ENCODE results near the gene HOXA4. TPM values are rescaled to one million over a fixed set of nuclear protein-coding genes. Genes with fewer than 3 reads are reported as not detected.
A peak's percentile ranks its signal among the peaks of the same experiment; 100 is the strongest.

Gene HOXA4
- total and polyA plus RNA-seq, 10 donors, result 2.1 to 10.8 (median 4.3) TPM

- Histone ChIP-seq H3K27ac (peak overlapping the region in 2 of 8 donors; percentile 35 to 57), H3K9me3 (no peaks in the 10 kb centered on the region), H3K27me3 (replicated peaks in 1 of 7) (peaks cover 0 to 73% (median 12%) of the 10 kb centered on the region in 7 donors), H3K4me1 (peaks cover 0 to 42% (median 12%) of the 10 kb centered on the region in 6 donors), H3K36me3 (no peaks in the 10 kb centered on the region), H3K4me3 (no peak overlapping the region)
- TF ChIP-seq POLR2AphosphoS5 (IDR thresholded peaks at IDR 0.05), result no peak
- TF ChIP-seq, protein P1, sequence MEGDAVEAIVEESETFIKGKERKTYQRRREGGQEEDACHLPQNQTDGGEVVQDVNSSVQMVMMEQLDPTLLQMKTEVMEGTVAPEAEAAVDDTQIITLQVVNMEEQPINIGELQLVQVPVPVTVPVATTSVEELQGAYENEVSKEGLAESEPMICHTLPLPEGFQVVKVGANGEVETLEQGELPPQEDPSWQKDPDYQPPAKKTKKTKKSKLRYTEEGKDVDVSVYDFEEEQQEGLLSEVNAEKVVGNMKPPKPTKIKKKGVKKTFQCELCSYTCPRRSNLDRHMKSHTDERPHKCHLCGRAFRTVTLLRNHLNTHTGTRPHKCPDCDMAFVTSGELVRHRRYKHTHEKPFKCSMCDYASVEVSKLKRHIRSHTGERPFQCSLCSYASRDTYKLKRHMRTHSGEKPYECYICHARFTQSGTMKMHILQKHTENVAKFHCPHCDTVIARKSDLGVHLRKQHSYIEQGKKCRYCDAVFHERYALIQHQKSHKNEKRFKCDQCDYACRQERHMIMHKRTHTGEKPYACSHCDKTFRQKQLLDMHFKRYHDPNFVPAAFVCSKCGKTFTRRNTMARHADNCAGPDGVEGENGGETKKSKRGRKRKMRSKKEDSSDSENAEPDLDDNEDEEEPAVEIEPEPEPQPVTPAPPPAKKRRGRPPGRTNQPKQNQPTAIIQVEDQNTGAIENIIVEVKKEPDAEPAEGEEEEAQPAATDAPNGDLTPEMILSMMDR (IDR thresholded peaks at IDR 0.05 in 8 of 11, conservative IDR thresholded peaks at IDR 0.05 in 3 of 11), result no peak
- no peak for TF ChIP-seq POLR2A (IDR thresholded peaks at IDR 0.05)
- no peak for DNase-seq
- WGBS, 5 donors, result 87 to 94% (median 90%) methylated on average over 15 of the region's 15 CpGs
- intact Hi-C loops (cut with DNase I; ENCODE audit: low total_unique reads), result loop anchor here (2.0 kb wide), 1 partner anchor 451 kb away; no protein-coding TSS in a partner anchor
Observed at GRCh38 chr7:27140126-27140857, 9.7 kb upstream of the HOXA4 start.

DNA sequence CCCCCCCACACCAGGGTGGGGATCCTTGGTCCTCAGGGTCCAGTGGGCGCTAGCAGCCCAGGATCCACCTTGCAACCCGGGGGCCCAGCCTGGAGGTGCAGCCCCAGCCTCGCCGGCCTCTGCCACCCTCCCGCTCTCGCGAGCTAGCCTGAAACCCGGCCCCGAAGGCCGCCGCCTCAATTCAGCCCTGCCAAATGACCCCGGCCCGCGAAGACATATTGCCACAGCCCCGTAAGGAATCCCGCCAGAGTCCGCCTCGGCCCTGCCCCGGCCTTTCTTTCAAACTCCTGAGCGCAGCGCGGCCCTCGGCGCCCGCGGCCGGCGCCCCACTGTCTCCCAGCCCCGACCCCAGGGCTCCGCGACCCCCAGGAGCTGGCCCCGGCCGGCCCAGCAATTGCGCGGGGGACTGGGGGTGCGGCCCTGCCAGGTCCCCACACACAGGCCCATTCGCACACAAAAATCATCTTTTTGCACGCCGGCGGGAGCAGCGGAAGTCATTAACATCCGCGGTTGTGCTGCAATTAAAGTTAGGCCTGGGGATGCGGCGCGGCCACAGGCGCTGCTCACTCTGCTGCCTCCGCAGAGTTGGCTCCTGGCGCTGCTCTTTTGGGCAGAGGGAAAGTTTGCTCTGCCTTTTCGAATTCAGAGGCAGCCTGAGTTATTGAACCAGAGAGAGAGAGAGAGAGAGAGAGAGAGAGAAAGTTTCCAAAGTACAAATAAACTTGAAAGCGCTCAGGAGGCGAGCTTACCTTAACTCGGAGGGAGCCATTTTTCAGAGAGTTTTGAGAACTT lies 9.0 kb upstream of the HOXA4 start:
- TF ChIP-seq POLR2A (IDR thresholded peaks at IDR 0.05) (no peak), POLR2AphosphoS5 (IDR thresholded peaks at IDR 0.05) (no peak)
- TF ChIP-seq, protein P1 (IDR thresholded peaks at IDR 0.05 in 8 of 11, conservative IDR thresholded peaks at IDR 0.05 in 3 of 11), result no peak
- peaks cover 0 to 67% (median 8%) of the 10 kb centered on the region in 7 donors for H3K27me3 ChIP-seq (replicated peaks in 1 of 7)
- no peaks in the 10 kb centered on the region for H3K36me3 ChIP-seq
- peak overlapping the region in 2 of 8 donors; percentile 5 to 17 for H3K4me3 ChIP-seq
- peak overlapping the region in 4 of 8 donors; percentile 7 to 57 (median 39) for H3K27ac ChIP-seq
- peaks cover 0 to 42% (median 15%) of the 10 kb centered on the region in 6 donors for H3K4me1 ChIP-seq
- WGBS, 5 donors, result 74 to 90% (median 83%) methylated on average over 44 to 53 of the region's 53 CpGs
- DNase-seq, result peak; percentile 68
- intact Hi-C loops (cut with DNase I; ENCODE audit: low total_unique reads), result loop anchor here (2.0 kb wide), 1 partner anchor 451 kb away; no protein-coding TSS in a partner anchor
- no peaks in the 10 kb centered on the region for H3K9me3 ChIP-seq

- TF ChIP-seq, protein P1 (IDR thresholded peaks at IDR 0.05 in 8 of 11, conservative IDR thresholded peaks at IDR 0.05 in 3 of 11), result no peak
- TF ChIP-seq POLR2A (IDR thresholded peaks at IDR 0.05) (no peak), POLR2AphosphoS5 (IDR thresholded peaks at IDR 0.05) (no peak)
Observed at GRCh38 chr7:27138985-27139333, 8.4 kb upstream of the HOXA4 start.

More at GRCh38 chr7:27138985-27139333, 8.4 kb upstream of the HOXA4 start:
- Histone ChIP-seq H3K27ac (peak overlapping the region in 3 of 8 donors; percentile 35 to 57 (median 43)), H3K4me1 (peaks cover 0 to 42% (median 15%) of the 10 kb centered on the region in 6 donors), H3K4me3 (no peak overlapping the region), H3K9me3 (no peaks in the 10 kb centered on the region), H3K27me3 (replicated peaks in 1 of 7) (peaks cover 0 to 61% (median 2%) of the 10 kb centered on the region in 7 donors), H3K36me3 (no peaks in the 10 kb centered on the region)
- no peak for DNase-seq
- 79 to 93% (median 91%) methylated on average over 11 of the region's 11 CpGs for WGBS, 5 donors
- intact Hi-C loops (cut with DNase I; ENCODE audit: low total_unique reads), result no loop called here

Measured in spleen (tissue), 11 donors.